Measurements from ENCODE around the gene RNF123. TPM values are rescaled to one million over a fixed set of nuclear protein-coding genes. Genes with fewer than 3 reads are reported as not detected.

The RNF123 gene
- total RNA-seq, 1 donor from 2014 or later = 23.2 TPM

DNA sequence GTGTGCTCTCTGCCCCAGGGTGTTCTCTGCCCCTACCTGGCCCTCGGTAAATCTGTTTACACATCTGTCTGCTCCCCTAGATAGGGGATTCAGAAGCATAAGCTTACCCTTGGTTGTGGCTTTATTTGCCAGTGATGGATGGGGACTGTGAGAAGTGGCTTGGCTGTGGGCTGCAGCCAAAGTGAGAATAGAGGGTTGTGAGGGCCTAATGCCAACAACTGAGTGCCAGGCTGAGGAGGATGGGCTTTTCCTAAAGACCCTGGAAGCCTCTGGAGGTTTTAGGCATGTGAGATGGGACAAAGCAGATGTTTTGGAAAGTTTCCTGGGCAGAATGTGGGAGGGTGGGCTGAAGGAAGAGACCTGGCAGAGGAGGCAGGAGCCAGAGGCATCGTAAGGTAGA is 30.6 kb upstream of the RNF123 start:
- DNase-seq = no peak

DNA sequence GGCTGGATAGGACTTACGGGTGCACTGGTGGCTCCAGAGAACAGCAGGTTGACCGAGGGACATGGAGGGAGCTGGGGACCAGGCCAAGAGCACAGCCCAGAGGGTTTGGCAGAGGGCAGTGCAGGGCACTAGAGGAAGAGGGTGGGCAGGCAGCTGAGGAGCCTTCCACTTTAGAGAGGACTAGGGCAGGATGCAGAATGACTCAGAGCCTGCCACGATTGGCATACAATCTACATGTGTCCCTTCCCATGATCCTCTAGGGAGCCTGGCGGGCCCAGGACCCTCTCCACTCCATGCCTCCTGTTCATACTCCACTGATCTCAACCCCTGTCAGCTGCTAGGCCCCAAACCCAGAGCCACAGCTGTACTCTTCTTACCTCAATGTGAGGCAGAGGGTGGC is 29.6 kb upstream of the RNF123 start:
- no peak for DNase-seq

DNA sequence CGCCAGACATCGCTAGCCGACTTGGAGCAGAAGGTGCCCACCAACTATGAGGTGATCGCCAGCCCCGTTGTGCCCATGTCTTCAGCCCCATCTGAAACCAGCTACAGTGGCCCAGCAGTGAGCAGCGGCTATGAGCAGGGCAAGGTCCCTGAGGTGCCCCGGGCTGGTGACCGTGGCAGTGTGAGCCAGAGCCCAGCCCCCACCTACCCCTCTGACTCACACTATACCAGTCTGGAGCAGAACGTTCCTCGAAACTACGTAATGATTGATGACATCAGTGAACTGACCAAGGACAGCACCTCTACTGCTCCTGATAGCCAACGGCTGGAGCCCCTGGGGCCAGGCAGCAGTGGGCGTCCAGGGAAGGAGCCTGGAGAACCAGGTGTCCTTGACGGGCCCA is 28.1 kb upstream of the RNF123 start:
- DNase-seq = no peak

DNA sequence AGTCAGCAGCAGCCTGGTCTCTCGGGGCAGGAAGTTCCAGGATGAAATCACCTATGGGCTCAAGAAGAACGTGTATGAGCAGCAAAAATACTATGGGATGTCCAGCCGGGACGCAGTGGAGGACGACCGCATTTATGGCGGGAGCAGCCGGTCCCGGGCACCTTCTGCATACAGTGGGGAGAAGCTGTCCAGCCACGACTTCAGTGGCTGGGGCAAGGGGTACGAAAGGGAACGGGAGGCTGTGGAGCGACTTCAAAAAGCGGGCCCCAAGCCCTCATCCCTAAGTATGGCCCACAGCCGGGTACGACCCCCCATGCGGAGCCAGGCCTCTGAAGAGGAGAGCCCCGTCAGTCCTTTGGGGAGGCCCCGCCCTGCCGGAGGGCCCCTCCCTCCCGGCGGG is 27.3 kb upstream of the RNF123 start:
- DNase-seq = no peak

DNA sequence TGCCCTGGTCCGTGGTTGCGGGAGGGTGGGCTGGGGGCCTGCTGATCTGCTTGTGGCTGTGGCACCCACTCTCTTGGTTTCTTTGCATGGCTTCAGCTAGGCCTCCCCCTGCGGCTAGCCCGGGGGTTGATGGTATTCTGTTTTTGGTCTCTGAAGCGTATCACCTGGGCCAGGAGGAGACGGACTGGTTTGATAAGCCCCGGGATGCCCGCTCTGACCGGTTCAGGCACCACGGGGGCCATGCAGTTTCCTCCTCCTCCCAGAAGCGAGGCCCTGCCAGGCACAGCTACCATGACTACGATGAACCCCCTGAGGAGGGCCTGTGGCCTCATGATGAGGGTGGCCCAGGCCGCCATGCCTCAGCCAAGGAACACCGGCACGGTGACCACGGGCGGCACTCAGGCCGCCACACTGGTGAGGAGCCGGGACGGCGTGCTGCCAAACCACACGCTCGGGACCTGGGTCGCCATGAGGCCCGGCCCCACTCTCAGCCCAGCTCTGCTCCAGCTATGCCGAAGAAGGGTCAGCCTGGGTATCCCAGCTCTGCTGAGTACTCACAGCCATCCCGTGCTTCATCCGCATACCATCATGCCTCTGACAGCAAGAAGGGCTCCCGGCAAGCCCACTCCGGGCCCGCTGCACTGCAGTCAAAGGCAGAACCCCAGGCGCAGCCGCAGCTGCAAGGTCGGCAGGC is 26.5 kb upstream of the RNF123 start:
- no peak for DNase-seq

DNA sequence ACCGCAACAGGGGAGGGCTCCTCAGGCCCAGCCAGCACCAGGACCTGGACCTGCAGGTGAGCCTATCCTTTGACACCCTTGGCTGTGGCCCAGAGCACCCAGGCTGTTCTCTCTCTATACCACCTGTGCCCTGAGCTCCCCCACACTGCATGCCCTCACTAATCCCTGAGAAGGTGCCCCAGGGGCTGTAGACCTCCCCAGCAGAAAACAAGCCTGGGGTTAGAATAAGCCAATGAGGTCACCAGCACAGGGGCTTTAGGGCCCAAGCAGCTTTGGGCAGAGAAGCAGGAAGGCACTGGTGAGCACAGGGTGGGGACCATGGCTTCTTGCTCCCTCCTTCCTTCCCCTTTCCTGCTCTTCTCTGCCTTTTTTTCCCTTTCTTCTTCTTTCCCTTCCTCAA is 25.5 kb upstream of the RNF123 start:
- DNase-seq = no peak

DNA sequence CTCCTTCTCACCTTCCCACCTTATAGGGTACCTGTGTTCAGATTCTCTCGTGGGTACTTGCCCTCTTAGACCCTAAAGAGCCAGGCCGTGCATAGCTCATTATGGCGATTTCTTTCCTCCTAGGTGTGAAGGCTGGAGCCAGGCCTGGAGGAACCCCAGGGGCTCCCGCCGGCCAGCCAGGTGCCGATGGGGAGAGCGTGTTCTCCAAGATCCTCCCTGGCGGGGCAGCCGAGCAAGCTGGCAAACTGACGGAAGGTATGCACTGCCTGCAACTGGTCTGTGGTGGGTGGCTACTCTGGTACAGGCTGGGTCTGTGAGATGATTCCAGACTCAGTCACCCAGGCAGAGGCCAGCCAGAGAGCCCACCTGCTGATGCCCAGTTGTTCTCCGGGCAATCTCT is 25.1 kb upstream of the RNF123 start:
- DNase-seq = no peak

DNA sequence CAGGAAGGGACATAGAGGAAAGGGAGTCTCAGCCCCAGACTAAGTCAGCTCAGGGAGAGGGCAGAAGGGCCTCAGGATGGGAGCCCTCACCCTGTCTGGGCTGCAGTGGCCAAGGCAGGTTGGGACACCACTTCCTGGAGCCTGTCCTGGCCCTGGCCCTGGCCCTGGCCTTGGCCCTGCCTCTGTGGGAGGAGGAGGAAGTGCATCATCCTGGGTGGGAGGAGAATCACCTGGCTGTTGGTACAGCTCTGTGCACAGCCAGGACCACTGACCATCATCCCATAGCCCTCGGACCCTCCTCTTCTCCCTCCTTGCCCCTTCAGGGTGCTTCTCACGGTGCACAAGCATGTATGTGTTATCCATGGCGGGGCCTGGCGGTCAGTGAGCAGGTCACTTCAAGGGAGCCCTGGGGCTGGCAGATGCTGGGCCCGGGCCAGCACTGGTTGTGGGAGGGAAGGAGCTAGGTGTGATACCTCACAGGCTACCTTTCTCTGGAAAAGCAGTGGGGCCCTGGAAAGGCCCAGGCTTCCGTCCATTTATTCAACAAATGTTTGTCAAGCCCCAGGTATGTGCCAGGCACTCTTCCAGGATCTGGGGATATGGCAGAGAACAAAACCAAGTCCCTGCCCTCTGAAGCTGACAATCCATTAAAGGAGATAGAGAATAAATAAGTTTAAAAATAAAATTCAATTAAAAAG is 23.4 kb upstream of the RNF123 start:
- DNase-seq = no peak

DNA sequence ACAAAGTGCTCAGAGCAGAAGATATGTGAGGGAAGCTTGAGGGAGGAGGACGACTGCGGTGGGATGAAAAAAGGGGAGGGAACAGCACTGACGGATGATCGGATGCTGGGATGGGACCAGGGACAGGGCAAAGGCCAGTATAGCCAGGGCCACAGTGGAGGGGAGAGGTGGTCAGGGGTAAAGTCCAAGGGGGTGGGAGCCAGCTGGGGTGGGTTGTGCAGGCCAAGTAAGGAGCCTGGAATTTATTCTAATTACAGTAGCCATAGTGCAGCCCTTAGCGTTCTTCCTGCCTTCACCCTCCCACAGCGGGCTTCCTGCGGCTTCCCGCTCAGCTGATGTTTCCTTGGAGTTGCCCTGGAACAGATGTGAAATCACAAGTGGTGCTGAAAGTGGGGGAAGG is 22.8 kb upstream of the RNF123 start:
- no peak for DNase-seq

DNA sequence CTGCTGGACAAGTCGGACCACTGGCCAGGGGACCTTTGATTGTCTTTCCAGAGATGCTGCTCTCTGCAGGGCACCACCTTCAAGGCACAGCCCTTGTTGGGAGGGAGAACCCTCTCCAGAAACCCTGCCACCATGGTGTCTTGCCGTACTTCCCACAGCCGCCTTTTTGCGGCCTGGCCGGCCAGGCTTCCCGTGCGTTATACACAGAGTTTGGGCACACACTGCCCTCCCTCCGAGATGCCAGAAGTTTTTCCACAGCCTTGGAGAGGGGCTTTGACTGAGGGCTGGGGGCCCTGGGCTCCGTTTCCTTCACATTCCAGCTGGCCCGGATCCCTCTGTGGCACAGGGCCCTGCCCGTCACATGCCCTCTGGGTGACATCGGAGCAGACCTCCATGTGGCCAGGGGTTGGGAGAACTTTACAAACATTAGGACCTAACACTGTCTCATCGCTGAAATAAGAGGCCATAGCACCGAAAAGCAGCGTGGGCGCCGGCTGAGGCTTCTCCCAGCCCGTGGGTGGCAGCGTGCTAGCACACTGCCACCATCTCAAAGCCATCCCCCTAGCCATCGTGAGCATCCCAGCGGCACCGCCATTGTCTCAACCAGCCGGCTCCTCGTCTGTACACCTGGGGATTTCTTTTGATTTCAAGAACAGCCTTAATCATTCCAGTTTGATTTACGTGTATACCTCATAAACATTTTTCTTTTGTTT is 21.5 kb upstream of the RNF123 start:
- peak; percentile 21 for DNase-seq

DNA sequence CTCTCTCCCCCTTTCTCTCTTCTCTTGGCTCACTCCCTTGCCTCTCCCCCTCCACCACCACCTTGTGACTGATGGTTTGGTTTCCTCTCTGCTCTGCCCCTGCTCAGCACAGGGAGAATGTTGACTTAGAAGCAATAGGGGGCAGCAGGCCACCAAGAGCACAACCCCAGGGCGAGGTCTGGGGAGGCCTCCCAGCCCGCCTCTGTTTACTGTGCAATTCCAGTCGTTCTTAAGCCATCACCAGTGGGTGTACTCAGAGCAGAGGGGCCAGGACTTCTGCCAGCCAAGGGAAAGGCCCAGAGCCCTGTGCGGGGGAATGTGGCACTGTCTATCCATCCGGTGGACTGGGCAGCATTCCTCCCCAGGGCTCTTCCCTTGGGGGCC is 21.0 kb upstream of the RNF123 start:
- no peak for DNase-seq

DNA sequence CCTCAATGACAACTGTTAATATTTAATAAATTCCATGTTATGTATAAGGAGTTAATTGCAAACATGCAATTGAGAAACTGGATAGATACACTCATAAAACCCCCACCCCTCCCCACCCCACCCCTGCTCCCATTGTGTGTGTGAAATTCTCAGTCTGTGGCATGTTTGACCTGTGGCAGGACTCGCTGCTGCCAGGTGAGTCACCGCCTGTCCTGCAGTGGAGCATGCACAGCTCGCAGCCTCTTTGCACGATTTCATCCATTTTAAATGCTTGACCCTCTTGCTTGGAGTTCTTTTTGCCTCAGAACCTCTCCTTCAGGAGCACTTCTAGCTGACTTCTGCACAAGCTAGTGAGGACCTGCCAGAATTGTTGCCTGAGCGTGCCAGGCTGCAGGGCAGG is 20.5 kb upstream of the RNF123 start:
- no peak for DNase-seq

DNA sequence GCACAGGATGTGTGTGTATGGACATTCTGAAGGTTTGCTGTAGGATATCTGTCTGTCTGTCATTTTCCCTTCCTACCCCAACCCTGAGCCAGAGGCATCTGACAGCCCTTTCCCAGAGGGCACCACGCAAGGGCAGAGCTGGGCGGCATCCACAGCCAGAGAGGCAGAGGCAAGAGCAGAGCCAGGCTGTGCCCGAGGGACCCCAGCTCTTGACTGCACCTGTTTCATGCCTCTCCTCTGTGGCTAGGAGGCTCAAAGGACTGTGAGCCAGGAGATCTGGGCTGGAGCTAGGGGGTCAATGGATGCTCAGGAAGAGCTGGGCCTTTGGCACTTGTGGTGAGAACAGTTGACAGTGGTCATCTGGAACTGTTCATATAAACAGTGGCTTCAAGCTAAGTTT is 20.0 kb upstream of the RNF123 start:
- no peak for DNase-seq

DNA sequence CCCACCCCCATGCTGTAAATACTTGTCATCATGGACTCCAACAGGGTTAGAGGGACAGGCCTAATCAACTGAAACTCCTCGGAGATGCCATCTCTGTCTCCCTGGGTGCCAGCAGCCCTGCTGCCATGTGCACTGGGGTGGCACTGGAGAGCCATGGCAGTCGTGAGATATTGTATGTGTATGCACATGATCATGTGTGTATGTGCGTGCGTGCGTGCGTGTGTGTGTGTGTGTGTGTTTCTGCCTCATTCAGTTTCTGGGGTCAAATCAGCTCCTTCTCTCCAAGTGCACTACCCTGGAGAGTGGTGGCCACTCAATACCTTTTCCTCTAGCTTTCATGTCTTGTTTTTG is 18.4 kb upstream of the RNF123 start:
- DNase-seq = no peak

DNA sequence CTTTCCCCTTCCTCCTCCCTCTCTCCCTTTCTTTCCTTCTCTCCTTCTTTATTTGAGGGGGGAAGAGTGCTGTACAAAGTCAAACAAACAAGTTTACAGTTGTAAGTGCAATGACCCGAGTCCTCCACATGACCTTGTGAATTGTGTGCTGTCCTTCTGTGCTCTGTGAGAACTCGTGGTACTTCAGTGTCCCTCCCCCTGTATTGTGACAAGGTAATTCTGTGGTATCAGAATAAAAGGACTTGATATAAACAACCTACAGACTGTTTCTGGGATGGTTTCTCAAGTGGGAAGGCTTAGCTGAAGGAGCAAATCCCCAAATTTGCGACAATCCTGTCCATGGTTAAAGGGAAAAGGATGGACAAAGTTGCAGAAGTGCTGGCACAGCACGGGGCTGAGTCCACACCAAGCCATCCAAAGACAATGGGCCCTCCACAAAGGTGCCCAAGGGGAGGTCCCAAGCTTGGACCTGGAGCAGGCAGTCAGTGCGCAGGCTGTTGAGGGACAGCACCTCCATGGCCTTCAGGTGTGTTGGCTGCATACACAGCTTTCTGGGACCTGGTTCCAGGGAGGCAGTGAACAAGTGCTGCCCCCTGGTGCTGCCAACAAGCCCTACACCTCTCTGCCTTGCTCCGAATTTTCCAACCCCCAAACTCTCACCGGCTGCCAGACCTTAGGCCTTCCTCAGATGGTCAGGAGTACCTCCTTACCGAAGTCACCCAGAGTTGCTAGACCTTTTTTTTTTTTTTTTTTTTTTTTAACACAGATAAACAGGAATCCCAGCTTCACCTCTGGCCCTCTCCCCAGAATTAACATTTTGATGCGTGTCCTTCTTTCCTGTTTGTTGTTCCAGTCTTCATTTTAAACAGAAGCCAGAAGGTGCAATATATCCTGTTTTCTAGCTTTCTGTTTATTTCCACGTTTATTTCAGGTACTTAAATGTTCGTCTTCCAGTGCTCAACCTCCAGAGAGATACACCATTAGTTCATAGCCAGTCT is 17.8 kb upstream of the RNF123 start:
- DNase-seq = no peak

DNA sequence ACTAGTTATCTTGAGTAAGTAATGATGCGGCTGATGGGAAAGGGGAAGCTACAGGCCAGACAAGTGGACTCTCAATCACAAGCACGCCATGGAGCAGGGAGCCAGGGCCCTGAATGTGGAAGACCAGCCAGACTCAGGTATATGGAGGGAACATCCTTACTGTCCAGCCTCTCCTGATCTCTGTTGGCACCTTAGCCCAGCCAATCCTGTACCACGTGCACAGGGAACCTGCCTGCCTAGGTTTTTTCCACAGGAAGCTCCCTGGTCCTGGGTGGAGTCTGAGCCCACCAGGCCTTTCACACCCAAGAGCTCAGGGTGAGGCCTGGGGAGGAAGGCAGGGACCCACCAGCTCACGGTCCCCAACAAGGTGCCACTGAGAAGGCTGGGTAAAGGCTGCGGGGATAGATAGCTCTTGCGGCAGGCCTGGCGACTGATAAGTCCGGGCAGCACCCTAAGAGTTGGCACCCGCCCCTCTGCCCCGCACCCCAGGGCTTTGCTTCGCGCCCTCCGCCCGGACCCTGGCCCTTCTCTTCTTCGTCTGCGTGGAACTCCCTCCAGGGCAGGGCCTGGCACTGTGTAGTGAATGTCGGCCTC is 16.1 kb upstream of the RNF123 start:
- no peak for DNase-seq

DNA sequence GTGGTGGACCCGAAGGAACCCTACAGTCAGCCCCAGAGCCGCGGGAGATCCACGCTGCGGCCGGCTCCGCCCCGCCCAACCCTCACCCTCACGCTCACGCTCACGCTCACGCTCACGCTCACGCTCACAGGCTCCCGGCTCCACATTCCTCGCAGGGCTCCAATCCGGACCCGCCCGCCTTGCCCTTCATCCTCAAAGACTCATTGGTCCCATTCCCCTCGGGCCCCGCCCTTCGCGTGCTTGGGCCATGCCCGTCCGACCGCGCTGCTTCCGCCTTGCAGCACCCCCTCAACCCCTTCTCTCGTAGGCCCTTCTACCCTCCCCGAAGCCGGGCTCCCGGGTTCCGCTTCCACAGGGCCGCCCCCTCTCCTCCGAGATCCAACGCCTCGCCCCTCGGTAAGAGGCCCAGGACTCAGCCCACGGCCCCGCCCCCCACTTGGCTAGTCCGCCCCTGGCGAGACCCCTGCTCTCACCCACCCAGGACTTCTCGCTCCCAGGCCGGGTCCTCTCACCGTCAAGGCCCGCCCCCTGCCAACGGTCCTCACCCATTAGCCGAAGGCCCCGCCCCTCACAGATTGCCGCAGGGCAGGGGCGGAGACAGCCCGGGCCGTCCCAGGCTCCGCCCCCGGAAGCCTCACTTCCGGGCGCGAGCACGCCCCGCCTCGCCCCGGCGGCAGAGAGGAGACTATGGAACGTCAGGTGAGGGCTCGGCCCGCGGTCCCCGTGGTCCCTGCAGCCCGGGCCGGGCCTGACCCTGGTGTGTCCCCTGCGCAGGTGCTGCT is 15.5 kb upstream of the RNF123 start, which contains the start of gene APEH:
Gene APEH, plus strand, starts transcription at position 637 of the 782 bp plus-strand sequence. Its CDS starts 51 bp downstream, at position 688.
- DNase-seq = no peak

DNA sequence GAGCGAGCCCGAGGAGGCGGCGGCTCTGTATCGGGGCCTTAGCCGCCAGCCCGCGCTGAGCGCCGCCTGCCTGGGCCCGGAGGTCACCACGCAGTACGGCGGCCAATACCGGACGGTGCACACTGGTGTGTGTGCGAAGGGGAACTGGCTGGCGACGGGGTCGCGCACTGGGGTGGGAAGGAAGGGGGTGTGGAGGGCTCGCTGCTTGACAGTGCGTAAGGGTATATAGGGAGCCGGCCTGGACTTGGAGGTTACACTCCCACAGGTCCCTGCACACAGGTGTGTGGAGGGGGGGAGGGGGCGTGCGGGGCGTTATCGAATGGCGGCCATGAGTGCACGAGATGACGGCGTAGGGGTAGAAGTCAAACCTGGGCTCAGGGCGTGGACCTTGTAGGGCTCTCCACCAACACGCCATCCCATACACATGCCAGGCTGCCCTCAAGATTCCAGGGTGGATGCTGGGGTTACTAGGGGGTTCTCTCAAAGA is 14.8 kb upstream of the RNF123 start:
- DNase-seq = no peak

DNA sequence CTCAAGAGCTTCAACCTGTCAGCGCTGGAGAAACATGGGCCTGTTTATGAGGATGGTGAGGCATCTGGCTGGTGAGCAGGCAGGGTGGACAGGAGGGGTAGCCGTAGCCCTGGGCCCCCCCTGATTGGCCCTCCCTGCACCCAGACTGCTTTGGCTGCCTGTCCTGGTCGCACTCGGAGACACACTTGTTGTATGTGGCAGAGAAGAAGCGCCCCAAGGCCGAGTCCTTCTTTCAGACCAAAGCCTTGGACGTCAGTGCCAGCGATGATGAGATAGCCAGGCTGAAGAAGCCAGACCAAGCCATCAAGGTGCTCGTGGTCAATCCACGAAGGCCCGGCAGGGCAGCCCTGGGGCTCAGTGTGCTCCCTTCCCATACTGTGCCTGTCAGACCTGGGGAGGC is 13.4 kb upstream of the RNF123 start:
- DNase-seq = no peak

DNA sequence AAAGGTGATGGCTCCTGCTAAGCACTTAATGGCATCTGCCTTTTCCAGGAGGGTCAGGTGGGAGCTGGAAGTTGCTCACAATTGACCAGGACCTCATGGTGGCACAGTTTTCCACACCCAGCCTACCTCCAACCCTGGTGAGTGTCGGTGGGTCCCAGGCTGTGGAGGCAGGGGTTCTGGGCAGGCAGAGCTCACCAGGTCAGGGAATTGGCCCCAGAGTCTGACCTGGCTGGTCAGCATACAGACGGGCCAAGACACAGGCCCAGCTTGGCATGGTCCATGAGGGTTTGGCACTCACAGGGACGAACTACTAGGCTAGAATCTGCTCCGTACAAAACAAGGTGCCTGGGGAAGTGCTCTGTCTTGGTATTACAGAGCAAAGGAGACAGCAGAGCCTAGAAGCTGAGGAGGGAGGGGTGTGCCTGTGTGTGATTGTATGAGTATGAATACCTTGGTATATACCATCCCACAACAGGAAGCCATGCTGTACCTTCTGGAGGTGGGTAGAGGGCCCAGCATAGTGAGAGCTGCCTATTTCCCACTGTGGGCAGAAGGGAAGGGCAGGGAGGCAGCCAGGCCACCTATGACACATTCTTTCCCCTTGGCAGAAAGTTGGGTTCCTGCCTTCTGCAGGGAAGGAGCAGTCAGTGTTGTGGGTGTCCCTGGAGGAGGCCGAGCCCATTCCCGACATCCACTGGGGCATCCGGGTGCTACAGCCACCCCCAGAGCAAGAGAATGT is 8.7 kb upstream of the RNF123 start:
- DNase-seq = no peak

DNA sequence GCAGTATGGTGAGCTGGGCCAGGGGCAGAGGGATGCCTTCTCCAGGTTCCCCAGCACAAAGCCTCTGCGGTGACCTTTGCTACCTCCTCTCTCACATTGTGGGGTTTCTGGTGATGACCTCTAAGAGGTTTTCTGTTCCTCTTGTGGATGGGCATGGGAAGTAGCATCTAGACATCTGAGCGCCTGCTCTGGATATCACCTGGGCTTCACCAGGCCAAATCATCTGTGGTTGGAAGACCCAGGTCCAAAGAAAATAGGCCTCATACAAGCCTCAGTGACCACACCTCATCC is 8.2 kb upstream of the RNF123 start:
- DNase-seq = no peak
